Anterior cingulate cortex (tissue), 58 donors: ENCODE data around the gene NUP37.
A peak's percentile ranks its signal among the peaks of the same experiment; 100 is the strongest.
"Not testable (repeated sequence)": the region's sequence is repeated elsewhere in the genome, so short reads cannot be mapped to it uniquely, and the experiment has no call there.

ENCODE experiments used
- DNase-seq, 58 donors: peaks; one replicate each; lab custom pipeline; 2025; lab: John Stamatoyannopoulos, UW

NUP37 gene

GRCh38 chr12:102095677-102096263 is 24.1 kb downstream of the NUP37 start:
- peak in 1 of 58 donors; percentile 6 for DNase-seq

DNA sequence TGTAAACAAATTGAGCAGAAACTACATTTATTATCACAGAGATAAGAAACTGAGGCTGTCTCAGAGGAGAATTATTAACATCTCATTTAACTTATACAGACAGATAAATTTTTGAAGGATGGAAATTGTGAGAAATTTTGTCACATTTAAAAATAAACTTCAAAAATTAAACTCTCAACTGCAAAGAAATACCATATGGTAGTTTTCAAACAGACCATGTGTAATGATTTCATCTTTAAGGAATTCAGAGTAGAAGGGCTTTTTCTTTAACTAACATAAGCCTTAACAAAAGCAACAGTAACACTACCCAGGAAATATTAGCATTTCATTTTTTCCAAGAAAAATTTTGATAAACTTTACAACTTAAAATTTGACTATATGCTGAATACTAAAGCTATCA is 26.6 kb downstream of the NUP37 start:
- DNase-seq, result no peak

- DNase-seq, result peak in 1 of 58 donors; percentile 2
These were observed 30.6 kb downstream of the NUP37 start for GRCh38 chr12:102089228-102089835.

- DNase-seq, result no peak
These were observed 39.1 kb downstream of the NUP37 start for GRCh38 chr12:102080842-102081241.

- not testable (repeated sequence) for DNase-seq
These were observed 47.8 kb downstream of the NUP37 start for GRCh38 chr12:102072092-102072491.

- DNase-seq, result no peak
These were observed 50.2 kb downstream of the NUP37 start for GRCh38 chr12:102069707-102070106.

GRCh38 chr12:102067574-102068258 is 52.2 kb downstream of the NUP37 start:
- DNase-seq, result no peak

GRCh38 chr12:102064476-102064875 is 55.4 kb downstream of the NUP37 start:
- DNase-seq, result peak in 1 of 58 donors; percentile 1

- no peak for DNase-seq
These were observed 56.8 kb downstream of the NUP37 start for GRCh38 chr12:102063069-102063468.

GRCh38 chr12:102062419-102062806 is 57.5 kb downstream of the NUP37 start:
- no peak for DNase-seq

DNA sequence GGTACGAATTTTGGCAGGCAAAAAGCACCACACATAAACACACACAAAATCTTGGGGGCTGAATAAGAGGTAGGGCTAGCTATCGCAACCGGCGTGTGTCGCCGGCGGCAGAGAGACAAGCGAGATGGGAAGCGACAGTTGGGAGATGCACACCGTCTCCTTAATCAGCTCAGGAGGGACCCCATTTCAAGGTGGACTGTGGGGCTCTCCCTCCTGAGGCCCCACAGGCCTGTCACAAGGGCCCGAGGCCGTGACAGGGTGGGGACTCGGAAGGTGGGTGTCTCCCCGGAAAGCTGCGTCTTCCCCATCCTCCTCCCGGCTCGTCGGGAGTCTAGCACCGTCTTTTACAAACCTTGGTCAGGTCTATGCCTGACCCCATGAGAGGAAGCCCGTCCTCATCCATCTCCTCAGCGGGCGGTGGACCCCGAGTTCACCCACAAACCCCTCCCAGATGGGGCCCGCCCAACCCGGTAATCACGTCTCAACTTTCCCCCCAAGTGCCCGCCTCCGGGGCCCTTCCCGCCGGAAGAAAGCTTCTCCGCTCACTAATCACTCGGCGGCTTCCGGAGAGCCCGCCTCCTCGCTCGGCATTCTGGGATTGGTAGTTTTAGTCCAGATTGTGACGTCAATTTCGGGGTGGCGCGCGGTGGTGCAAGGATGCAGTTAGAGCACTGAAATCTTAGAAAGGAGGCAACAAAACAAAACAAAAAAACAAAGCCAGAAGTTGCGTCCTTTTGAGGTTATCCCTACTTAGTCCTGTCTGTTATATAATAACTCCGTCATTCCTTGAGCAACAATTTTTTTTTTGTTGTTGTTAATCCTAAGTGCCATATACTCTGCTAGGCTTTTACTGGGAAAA is 58.1 kb downstream of the NUP37 start, which contains the start of gene WASHC3:
WASHC3 (minus strand) TSS at position 432 of the 859 bp plus-strand sequence; CDS start at position 403, 29 bp downstream.
- DNase-seq, result peak; percentile 69 to 98 (median 94)

- no peak for DNase-seq
These were observed 58.8 kb downstream of the NUP37 start for GRCh38 chr12:102061096-102061559.

- DNase-seq, result no peak
These were observed 60.6 kb downstream of the NUP37 start for GRCh38 chr12:102059343-102059742.

DNA sequence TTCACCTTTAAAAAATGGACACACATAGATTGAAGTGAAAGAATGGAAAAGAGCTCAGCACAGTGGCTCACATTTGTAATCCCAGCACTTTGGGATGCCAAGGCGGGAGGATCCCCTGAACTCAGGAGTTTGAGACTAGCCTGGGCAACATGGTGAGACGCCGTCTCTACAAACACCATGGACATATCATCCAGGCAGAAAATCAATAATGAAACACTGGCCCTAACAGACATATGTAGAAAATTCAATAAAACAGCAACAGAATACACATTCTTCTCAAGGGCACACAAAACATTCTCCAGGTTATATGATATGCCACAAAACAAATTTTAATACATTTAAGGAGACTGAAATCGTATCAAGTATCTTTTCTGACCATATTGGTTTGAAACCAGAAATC is 65.6 kb downstream of the NUP37 start:
- DNase-seq, result no peak

DNA sequence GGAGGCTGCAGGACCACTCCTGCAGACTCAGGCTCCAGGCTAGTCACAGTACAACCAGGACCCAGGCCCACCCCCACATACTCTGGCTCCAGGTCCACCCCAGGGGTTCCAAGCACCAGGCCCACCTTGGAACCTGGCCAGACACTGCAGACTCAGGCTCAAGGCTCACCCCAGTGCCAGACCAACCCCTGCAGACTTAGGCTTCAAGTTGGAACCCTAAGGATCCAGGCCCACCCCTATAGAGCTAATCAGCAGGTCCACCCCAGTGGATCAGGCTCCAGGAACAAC is 66.9 kb downstream of the NUP37 start:
- no peak for DNase-seq

DNA sequence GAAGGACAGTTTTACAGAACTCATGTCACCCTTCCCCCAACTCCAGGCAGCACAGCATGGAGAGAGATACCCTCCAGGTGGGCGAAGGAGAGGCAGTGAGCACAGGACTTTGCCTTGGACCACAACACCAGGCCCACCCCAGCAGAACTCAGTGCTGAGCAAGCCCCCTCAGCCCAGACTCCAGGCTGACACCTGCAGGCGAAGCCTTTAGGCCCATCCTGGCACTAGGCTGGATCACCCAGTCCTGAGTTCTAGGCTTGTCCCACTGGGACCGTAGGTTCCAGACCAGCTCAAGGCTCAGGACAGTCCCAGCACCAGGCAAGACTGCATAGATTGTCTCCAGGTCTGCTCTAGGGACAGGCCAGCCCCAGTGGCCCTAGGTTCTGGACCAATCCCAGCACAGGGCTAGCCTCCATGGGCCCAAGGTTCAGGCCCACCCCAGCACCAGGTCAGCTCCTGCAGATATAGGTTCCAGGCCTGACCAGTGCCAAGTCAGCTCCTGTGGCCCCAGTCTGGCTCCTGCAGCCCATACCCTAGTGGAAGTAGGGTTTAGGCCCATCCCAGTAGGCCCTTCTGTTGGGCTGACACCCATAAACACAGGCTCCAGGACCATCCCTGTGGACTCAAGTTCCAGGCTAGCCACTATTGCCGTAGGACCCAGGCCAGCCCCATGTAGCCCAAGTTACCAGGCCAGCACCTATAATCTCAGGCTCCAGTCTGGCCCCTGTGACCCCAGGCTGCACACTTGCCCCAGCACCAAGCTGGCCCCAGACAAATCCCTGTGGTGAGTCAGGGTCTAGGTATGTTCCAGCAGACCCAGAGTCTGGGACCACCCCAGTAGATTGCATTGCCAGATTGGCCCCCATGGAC is 67.5 kb downstream of the NUP37 start:
- DNase-seq, result no peak

DNA sequence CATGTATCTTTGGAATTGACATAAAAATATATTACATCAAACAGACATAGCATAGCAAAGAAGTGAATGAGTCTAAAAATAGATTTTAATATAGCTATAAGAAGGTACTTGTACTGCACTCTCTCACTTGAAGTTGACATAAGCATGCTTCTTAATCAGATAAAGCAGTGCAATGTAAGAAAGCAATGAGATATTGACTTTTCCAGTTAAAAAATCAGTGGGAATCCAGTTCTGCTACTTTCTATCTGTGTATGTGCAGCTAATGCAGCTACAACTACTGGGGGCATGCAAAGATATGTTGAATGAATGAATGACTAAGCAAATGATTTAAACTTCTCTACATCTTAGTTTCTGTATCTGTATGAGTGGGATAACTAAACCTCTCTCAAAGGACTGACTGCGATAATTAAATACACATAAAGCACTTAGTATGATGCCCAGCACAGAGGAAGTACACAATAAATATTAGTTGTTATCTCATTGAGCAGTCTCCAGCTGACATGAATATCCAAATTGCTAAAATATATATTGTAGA is 68.4 kb downstream of the NUP37 start:
- DNase-seq, result no peak

DNA sequence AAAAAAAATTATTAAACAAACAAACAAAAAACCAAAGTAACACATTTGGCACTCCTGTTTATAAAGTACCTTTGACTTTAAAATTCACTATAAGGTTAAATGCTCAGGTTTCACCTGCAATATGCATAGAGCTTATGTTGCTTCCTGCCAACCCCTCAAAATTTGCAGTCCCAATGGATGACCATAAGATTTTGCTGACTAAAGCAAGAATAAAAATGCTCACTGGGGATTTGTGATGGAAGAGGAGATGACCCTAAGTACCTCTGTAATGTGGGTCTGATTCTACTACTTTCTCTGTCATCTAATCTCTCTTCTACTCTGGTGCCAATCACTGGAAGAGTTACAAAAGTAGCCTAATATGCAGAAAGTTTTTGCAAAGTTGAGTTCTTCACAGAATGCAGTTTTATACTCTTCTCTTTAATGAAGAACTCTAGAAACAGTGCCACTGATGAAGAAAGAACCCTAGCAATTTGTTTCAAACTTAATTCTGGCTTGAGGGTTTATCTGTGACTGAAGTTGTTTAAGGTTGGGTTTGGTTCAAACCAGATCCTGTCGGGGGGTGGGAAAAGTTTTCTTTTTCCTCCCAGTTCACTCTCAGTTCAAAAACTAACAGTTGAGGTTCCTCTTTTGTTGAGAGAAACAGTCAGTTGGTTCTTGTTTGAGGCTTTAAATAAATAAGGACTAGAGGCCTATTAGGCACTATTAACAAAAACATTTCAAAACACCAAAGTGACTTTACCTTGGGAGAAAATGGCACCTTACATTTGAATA is 69.1 kb downstream of the NUP37 start:
- no peak for DNase-seq

- DNase-seq, result no peak
These were observed 76.0 kb downstream of the NUP37 start for GRCh38 chr12:102043928-102044327.
